Ovary (tissue), 9 donors: ENCODE data around the gene SLC28A2. TPM values are rescaled to one million over a fixed set of nuclear protein-coding genes. Genes with fewer than 3 reads are reported as not detected.
"Not testable (repeated sequence)": the region's sequence is repeated elsewhere in the genome, so short reads cannot be mapped to it uniquely, and the experiment has no call there.

ENCODE experiments used
- DNase-seq, 5 donors: peaks; one replicate each; pipeline ENCODE4 v3.0.0-alpha.2; 2019 to 2020
- H3K27ac ChIP-seq, 2 donors: fragments of 200-600 bp; one replicate each; pipeline versions ENCODE4 v1.5.1 to v1.8.0; 2019 to 2022
- H3K27me3 ChIP-seq: fragments of 200-600 bp; one replicate; pipeline ENCODE4 v1.8.0; 2022
- H3K36me3 ChIP-seq: fragments of 200-600 bp; sonication (generic); one replicate; pipeline ENCODE4 v1.5.1; 2019
- H3K4me1 ChIP-seq: one replicate; pipeline ENCODE4 v1.8.1; 2013; ENCODE audit warnings: mild to moderate bottlenecking, moderate library complexity; ENCODE audit not compliant: insufficient read depth
- H3K4me3 ChIP-seq: fragments of 200-600 bp; sonication (generic); one replicate; pipeline ENCODE4 v1.5.1; 2017
- H3K9me3 ChIP-seq, 2 donors: fragments of 200-600 bp in 1 of 2; sonication (generic) in 1 of 2; one replicate each; pipeline versions ENCODE4 v1.5.1 to v1.8.1; 2013 to 2019; ENCODE audit warnings: mild to moderate bottlenecking in 1 of 2, moderate library complexity in 1 of 2
- CTCF ChIP-seq, 3 donors: fragments of 450-650 bp in 2 of 3; fragments of 200-600 bp in 1 of 3; IDR thresholded peaks; one replicate each; pipeline versions ENCODE4 v1.5.1 to v1.8.0; 2016 to 2022; ENCODE audit warnings: antibody characterized with exemption in 3 of 3, mild to moderate bottlenecking in 1 of 3
- EP300 ChIP-seq: sonication (generic); formaldehyde crosslinking; IDR thresholded peaks from one replicate; pipeline ENCODE4 v1.6.1; 2017; ENCODE audit warnings: antibody characterized with exemption
- POLR2A ChIP-seq: fragments of 450-650 bp; IDR thresholded peaks from one replicate; pipeline ENCODE4 v1.6.1; 2017; ENCODE audit warnings: antibody characterized with exemption, mild to moderate bottlenecking, moderate library complexity
- WGBS, 3 donors: extraction: QIAGEN DNeasy Blood & Tissue Kit in 1 of 3; methylation state at CpG; one replicate each; pipeline versions ENCODE4 v1.1.5 to v1.1.7; 2013 to 2017; 5-methylcytosine and 5-hydroxymethylcytosine counted together
- intact Hi-C, 4 donors: fragments of 100-400 bp; cut with DNase I; formaldehyde crosslinking; loops; one replicate each; pipeline versions ENCODE4 v1.11.0 to v1.15.1; 2022 to 2023
- polyA plus RNA-seq, 2 donors: library from polyadenylated mRNA; stranded (reverse); fragments of 200-250 nt in 1 of 2; fragments of 350-450 nt in 1 of 2; fragmentation: Illumina TruSeq in 1 of 2; extraction: RNeasy Lipid Tissue Mini Kit (QIAGEN cat#74804) in 1 of 2; gene quantifications; one replicate each; pipeline ENCODE4 v1.2.3, GENCODE V29; 2013 to 2014
- total RNA-seq, 7 donors: library from RNA; depleted of rRNA in 2 of 7; stranded (reverse); fragments of >200 nt in 2 of 7; fragmentation: NEBNext Ultra II Directional in 3 of 7; extraction: Animal tissue kit (Norgen Biotek cat#: 25700) in 3 of 7; gene quantifications; one replicate each; pipeline versions ENCODE4 v1.1.0 to v1.2.4, GENCODE V29; 2016 to 2023
- donor health status: DM: no; HTN: no; CAD: no; lungs with moderate emphysema.
- donor health status: DM: no; HTN: no; CAD: no.
- donor health status: Bipolar disorder and iron deficiency.
- donor health status: DM: yes; HTN: yes; CAD: no.
- donor health status: DM: no; HTN: no; CAD: no.
- donor health status: DM: yes; HTN: yes; CAD: no.

SLC28A2 gene
- total and polyA plus RNA-seq, 9 donors = 0.06 to 0.31 (median 0.15) TPM; not detected in 5

GRCh38 chr15:45288947-45289346, 36.9 kb downstream of the SLC28A2 start:
- no peaks in the 10 kb centered on the region for H3K9me3 ChIP-seq
- H3K4me1 ChIP-seq = no peaks in the 10 kb centered on the region
- WGBS, 3 donors = 62 to 67% (median 66%) methylated on average over 6 of the region's 6 CpGs
- no peak overlapping the region for H3K4me3 ChIP-seq
- DNase-seq = no peak
- H3K27me3 ChIP-seq = no peaks in the 10 kb centered on the region
- H3K27ac ChIP-seq = no peak overlapping the region
- no peaks in the 10 kb centered on the region for H3K36me3 ChIP-seq
- intact Hi-C loops = loop anchor here in 2 of 4 donors (10.0 kb wide), 2 partner anchors 84 to 124 kb away; no protein-coding TSS in a partner anchor
- no peak for TF ChIP-seq POLR2A
- no peak for TF ChIP-seq CTCF (IDR thresholded peaks at IDR 0.05)
- no peak for TF ChIP-seq EP300

GRCh38 chr15:45291822-45292582, 40.0 kb downstream of the SLC28A2 start:
- Histone ChIP-seq H3K4me3 (no peak overlapping the region), H3K4me1 (no peaks in the 10 kb centered on the region), H3K9me3 (no peaks in the 10 kb centered on the region), H3K27me3 (no peaks in the 10 kb centered on the region), H3K27ac (no peak overlapping the region), H3K36me3 (no peaks in the 10 kb centered on the region)
- no peak for TF ChIP-seq CTCF (IDR thresholded peaks at IDR 0.05)
- intact Hi-C loops = no loop called here
- WGBS, 3 donors = 88 to 92% (median 91%) methylated on average over 9 of the region's 9 CpGs
- no peak for DNase-seq

GRCh38 chr15:45293326-45293725, 41.3 kb downstream of the SLC28A2 start:
- H3K4me3 ChIP-seq, H3K9me3 ChIP-seq, H3K27me3 ChIP-seq, DNase-seq, H3K4me1 ChIP-seq, intact Hi-C loops, H3K27ac ChIP-seq, H3K36me3 ChIP-seq: not testable (repeated sequence)
- 93 to 97% (median 97%) methylated on average over 13 to 21 of the region's 27 CpGs for WGBS, 3 donors

GRCh38 chr15:45298964-45299378, 46.9 kb downstream of the SLC28A2 start:
- H3K27ac ChIP-seq, intact Hi-C loops, DNase-seq, H3K36me3 ChIP-seq, H3K4me1 ChIP-seq, H3K9me3 ChIP-seq, H3K4me3 ChIP-seq, H3K27me3 ChIP-seq: not testable (repeated sequence)
- WGBS, 3 donors = 85 to 97% (median 97%) methylated on average over 2 of the region's 2 CpGs

DNA sequence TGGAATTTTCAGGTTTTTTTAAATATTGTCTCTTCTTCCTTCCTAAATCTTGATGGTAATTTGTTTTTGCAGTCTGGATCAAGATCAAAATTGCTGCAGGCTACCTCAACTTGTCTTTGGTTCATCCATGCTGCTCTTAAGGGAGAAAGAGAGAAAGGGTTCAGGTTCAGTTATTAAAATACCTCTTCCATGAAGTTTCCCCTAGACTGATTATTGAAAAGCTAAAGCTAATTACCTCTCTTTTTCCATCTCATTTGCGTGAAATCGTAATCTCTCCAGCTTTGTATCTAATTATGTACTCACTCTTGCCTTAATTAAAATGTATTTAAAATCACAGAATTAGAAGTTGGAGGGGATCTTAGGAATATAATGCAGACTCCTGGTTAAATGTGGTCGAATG, 52.7 kb downstream of the SLC28A2 start:
- no peaks in the 10 kb centered on the region for H3K27me3 ChIP-seq
- H3K4me1 ChIP-seq = no peaks in the 10 kb centered on the region
- no peak for DNase-seq
- H3K9me3 ChIP-seq = no peaks in the 10 kb centered on the region
- WGBS, 3 donors = 93 to 94% (median 93%) methylated on average over 3 of the region's 3 CpGs
- TF ChIP-seq POLR2A = no peak
- TF ChIP-seq EP300 = no peak
- no peak for TF ChIP-seq CTCF (IDR thresholded peaks at IDR 0.05)
- no peak overlapping the region for H3K4me3 ChIP-seq
- H3K36me3 ChIP-seq = no peaks in the 10 kb centered on the region
- intact Hi-C loops = loop anchor here in 3 of 4 donors (5.0 kb wide), 3 partner anchors 93 to 117 kb away; partner anchors contain the start of gene SHF (in 1 of the 3)
- no peak overlapping the region for H3K27ac ChIP-seq
